GM12878 (cell line): ENCODE results near the gene LDLRAD4. TPM values are rescaled to one million over a fixed set of nuclear protein-coding genes. Genes with fewer than 3 reads are reported as not detected.

Experiments used
- ATAC-seq: fragments of 200-7000 bp; cut with Tn5 transposase; 3 replicates; pipeline ENCODE4 v1.9.1; 2020; ENCODE audit warnings: mild to moderate bottlenecking, moderate library complexity
- BruUV-seq: library from RNA; stranded (reverse); fragments of 400-500 nt; replicated peaks from 2 replicates; lab custom pipeline; 2021; lab: Mats Ljungman, UMichigan
- CTCF ChIA-PET: fragments of 300-600 bp; sonication (Branson Sonifier 250); formaldehyde crosslinking; extraction: SDS; loops from one replicate; lab custom pipeline; 2021; ENCODE audit warnings: inconsistent platforms; lab: Yijun Ruan, JAX
- POLR2A ChIA-PET: fragments of 350-600 bp; formaldehyde crosslinking; extraction: SDS; loops from one replicate; lab custom pipeline; 2021; ENCODE audit warnings: inconsistent platforms; lab: Charles Lee
- RAD21 ChIA-PET: fragments of 300-600 bp; sonication (Branson Sonifier 250); formaldehyde crosslinking; loops from one replicate; lab custom pipeline; 2023; ENCODE audit warnings: antibody characterized with exemption; ENCODE audit not compliant: unreplicated experiment; lab: Charles Lee
- SMC1A ChIA-PET: fragments of 300-600 bp; sonication (Branson Sonifier 250); formaldehyde crosslinking; loops from one replicate; lab custom pipeline; 2023; ENCODE audit not compliant: unreplicated experiment, uncharacterized antibody; lab: Charles Lee
- DNase-seq: peaks from one replicate; pipeline ENCODE4 v3.0.0-alpha.2; 2011; ENCODE audit warnings: low read depth, low spot score
- FAIRE-seq: peaks from 3 replicates; lab custom pipeline; 2011; peaks lifted over from hg19 to GRCh38; lab: Jason Lieb, UNC
- H2AFZ ChIP-seq: 2 replicates; pipeline ENCODE4 v1.6.0; 2011; ENCODE audit warnings: low read depth, low read length, control low read depth; ENCODE audit not compliant: control insufficient read depth
- H3K27ac ChIP-seq: 2 replicates; pipeline ENCODE4 v1.5.1; 2011; ENCODE audit warnings: control low read depth; ENCODE audit not compliant: control insufficient read depth, insufficient read depth
- H3K27me3 ChIP-seq, 2 experiments: replicated peaks in 1 of 2; 2 replicates each; pipeline versions ENCODE4 v1.6.0 to v1.6.1; 2011; ENCODE audit warnings: low read length in 1 of 2; ENCODE audit not compliant: control insufficient read depth in 2 of 2, insufficient read depth in 2 of 2
- H3K36me3 ChIP-seq, 2 experiments: 2 replicates each; pipeline ENCODE4 v1.5.1; 2011; ENCODE audit warnings: low read length in 1 of 2; ENCODE audit not compliant: control insufficient read depth in 2 of 2, insufficient read depth in 2 of 2
- H3K4me1 ChIP-seq: 2 replicates; pipeline ENCODE4 v1.6.1; 2011; ENCODE audit warnings: mild to moderate bottlenecking, low read length, moderate library complexity, mixed read lengths; ENCODE audit not compliant: control insufficient read depth, insufficient read depth
- H3K4me2 ChIP-seq: 2 replicates; pipeline ENCODE4 v1.6.0; 2011; ENCODE audit warnings: control low read depth; ENCODE audit not compliant: control insufficient read depth, insufficient read depth
- H3K4me3 ChIP-seq: fragments of 200-600 bp; sonication (generic); 2 replicates; pipeline ENCODE4 v1.5.1; 2016
- H3K79me2 ChIP-seq: 2 replicates; pipeline ENCODE4 v1.6.0; 2011; ENCODE audit warnings: low read length; ENCODE audit not compliant: control insufficient read depth, insufficient read depth
- H3K9ac ChIP-seq: 2 replicates; pipeline ENCODE4 v1.8.0; 2011; ENCODE audit warnings: low read length, control low read depth, mixed read lengths; ENCODE audit not compliant: control insufficient read depth, insufficient read depth
- H3K9me3 ChIP-seq: replicated peaks from 3 replicates; pipeline ENCODE4 v1.5.1; 2011; ENCODE audit warnings: mild to moderate bottlenecking, low read length; ENCODE audit not compliant: control insufficient read depth, insufficient read depth
- H4K20me1 ChIP-seq: 2 replicates; pipeline ENCODE4 v1.6.0; 2011; ENCODE audit not compliant: control insufficient read depth, insufficient read depth
- ASH2L ChIP-seq: fragments of 300-600, 200-600 bp; sonication (generic); IDR thresholded peaks from 2 replicates; pipeline ENCODE4 v1.6.1; 2017; ENCODE audit warnings: low read depth, mild to moderate bottlenecking, borderline replicate concordance
- BHLHE40 ChIP-seq, 2 experiments: fragments of 450-650 bp in 1 of 2; IDR thresholded peaks; 2 replicates each; pipeline ENCODE4 v1.6.1; 2011 to 2017; ENCODE audit warnings: low read depth in 2 of 2, borderline replicate concordance in 1 of 2, improper control_type of control experiment in 1 of 2, low read length in 1 of 2, mild to moderate bottlenecking in 1 of 2
- CBFB ChIP-seq: IDR thresholded peaks from 2 replicates; pipeline ENCODE4 v1.6.1; 2016; ENCODE audit warnings: antibody characterized with exemption, low read depth
- EP300 ChIP-seq, 2 experiments: fragments of 150-350 bp in 1 of 2; IDR thresholded peaks; 2 replicates each; pipeline ENCODE4 v1.6.1; 2011 to 2012; ENCODE audit warnings: low read depth in 2 of 2, low read length in 2 of 2, borderline replicate concordance in 1 of 2, improper control_type of control experiment in 1 of 2, inconsistent platforms in 1 of 2; ENCODE audit not compliant: control insufficient read depth in 1 of 2
- MEF2B ChIP-seq: fragments of 450-650 bp; IDR thresholded peaks from 2 replicates; pipeline ENCODE4 v1.6.1; 2018; ENCODE audit warnings: mild to moderate bottlenecking, moderate library complexity; ENCODE audit not compliant: partially characterized antibody, poor library complexity, severe bottlenecking
- MXI1 ChIP-seq: fragments of 150-350 bp; IDR thresholded peaks from 2 replicates; pipeline ENCODE4 v1.6.1; 2011; ENCODE audit warnings: low read depth, mild to moderate bottlenecking, inconsistent platforms, low read length, improper control_type of control experiment
- SMARCA5 ChIP-seq: fragments of 450-650 bp; IDR thresholded peaks from 2 replicates; pipeline ENCODE4 v1.6.1; 2017; ENCODE audit warnings: mild to moderate bottlenecking
- TCF3 ChIP-seq: IDR thresholded peaks from 2 replicates; pipeline ENCODE4 v1.6.1; 2012; ENCODE audit warnings: low read depth, mild to moderate bottlenecking, low read length, borderline replicate concordance; ENCODE audit not compliant: insufficient read depth
- ZNF384 ChIP-seq: IDR thresholded peaks from 2 replicates; pipeline ENCODE4 v1.6.1; 2012; ENCODE audit warnings: low read depth, mild to moderate bottlenecking, low read length, improper control_type of control experiment, borderline replicate concordance
- WGBS: methylation state at CpG from one replicate; pipeline ENCODE4 v1.1.6; 2016; ENCODE audit warnings: low lambda C conversion rate; ENCODE audit not compliant: insufficient replicate concordance, insufficient coverage; ENCODE audit errors: missing lambda C conversion rate; 5-methylcytosine and 5-hydroxymethylcytosine counted together
- in situ Hi-C: fragments of 300-500 bp; cut with MboI; formaldehyde crosslinking; loops from 9 replicates; pipeline ENCODE4 v1.14.3; 2018; ENCODE audit warnings: mixed read lengths
- intact Hi-C: fragments of 100-400 bp; cut with micrococcal nuclease; formaldehyde crosslinking; loops from one replicate; pipeline ENCODE4 v1.14.2; 2022; ENCODE audit not compliant: unreplicated experiment
- polyA plus RNA-seq, 11 experiments: library from polyadenylated mRNA; depleted of rRNA in 4 of 11; unstranded in 6 of 11; stranded (reverse) in 5 of 11; fragments of >200 nt; fragmentation: Nextera tagmentation in 4 of 11; fragmentation: Illumina TruSeq in 1 of 11; extraction: Ambion mirVana in 4 of 11; extraction: Trizol in 1 of 11; gene quantifications; 1 replicate in 1 of 11; 2 replicates in 10 of 11; pipeline versions ENCODE4 v1.2.1 to v1.2.3, GENCODE V29; 2011 to 2016; ENCODE audit warnings: inconsistent platforms in 2 of 11, missing spikeins in 2 of 11, low read depth in 1 of 11
- total RNA-seq, 4 experiments: library from RNA; depleted of rRNA in 3 of 4; stranded (reverse); fragments of >200 nt in 3 of 4; fragmentation: Illumina TruSeq in 1 of 4; extraction: Trizol in 1 of 4; gene quantifications; 2 replicates each; pipeline versions ENCODE4 v1.2.1 to v1.2.3, GENCODE V29; 2013 to 2021
- TF ChIP-seq, protein P1 (sequence below): fragments of 450-650 bp; IDR thresholded peaks from 2 replicates; pipeline ENCODE4 v1.6.1; 2016; ENCODE audit warnings: mild to moderate bottlenecking
- TF ChIP-seq, protein P2 (sequence below): fragments of 450-650 bp; IDR thresholded peaks from 2 replicates; pipeline ENCODE4 v1.6.1; 2017; ENCODE audit warnings: mild to moderate bottlenecking
- TF ChIP-seq, protein P3 (sequence below): fragments of 450-650 bp; IDR thresholded peaks from 2 replicates; pipeline ENCODE4 v1.6.1; 2017; ENCODE audit warnings: borderline replicate concordance

LDLRAD4 gene
- total and polyA plus RNA-seq, 10 of the 15 experiments (the other 5 are each of a cell fraction or from before 2014, with no cell fraction given) = 2.7 to 16.8 (median 11.2) TPM

DNA sequence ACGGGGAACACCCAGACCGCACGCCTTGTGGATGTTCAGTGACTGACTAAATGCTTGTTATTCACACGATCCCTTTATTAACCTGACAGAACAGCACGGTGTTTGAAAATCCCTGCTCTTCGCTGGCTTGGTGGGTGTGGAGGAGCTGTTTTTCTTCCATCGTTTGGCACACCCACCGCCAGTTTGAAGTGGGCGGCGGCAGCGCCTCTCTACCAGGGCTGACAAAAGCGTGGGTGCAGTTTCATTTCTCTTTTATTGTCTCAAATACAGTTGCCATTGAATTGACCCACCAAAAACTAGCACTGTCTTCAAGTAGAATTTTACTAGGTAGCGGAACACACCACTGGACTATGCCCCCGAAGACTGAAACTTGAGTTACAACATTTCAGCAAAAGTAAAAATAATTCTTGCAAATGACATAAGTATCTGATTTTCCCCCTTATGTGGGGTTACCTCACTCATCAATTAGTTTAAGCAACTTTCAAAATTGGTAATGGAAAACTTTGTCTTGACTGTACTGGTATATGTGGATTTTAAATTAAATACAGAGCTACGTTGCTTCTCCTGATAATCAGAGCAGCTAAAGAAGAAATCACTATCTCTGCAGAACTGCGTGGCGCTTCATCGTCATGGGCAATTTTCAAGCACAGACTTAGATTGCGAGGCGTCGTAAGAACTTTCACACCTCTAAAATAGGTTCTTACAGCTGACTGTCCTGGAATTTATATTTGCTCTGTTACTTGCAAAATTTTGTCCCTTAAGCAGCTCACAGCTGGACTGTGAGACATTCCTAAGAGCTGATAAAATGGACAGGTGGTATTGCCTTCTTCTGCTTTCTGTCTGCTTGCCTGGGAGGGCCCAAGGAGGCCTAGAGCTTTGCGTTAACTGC, 60.9 kb downstream of the LDLRAD4 start (continued):
- TF ChIP-seq EP300 (IDR thresholded peaks at IDR 0.05; ENCODE audit: borderline replicate concordance in 1 of 2, control insufficient read depth in 1 of 2, low read depth in 2 of 2, low read length in 2 of 2) (peak; percentile 26 to 38; a peak in 2 of 4 replicates), MEF2B (peak; percentile 43)

DNA sequence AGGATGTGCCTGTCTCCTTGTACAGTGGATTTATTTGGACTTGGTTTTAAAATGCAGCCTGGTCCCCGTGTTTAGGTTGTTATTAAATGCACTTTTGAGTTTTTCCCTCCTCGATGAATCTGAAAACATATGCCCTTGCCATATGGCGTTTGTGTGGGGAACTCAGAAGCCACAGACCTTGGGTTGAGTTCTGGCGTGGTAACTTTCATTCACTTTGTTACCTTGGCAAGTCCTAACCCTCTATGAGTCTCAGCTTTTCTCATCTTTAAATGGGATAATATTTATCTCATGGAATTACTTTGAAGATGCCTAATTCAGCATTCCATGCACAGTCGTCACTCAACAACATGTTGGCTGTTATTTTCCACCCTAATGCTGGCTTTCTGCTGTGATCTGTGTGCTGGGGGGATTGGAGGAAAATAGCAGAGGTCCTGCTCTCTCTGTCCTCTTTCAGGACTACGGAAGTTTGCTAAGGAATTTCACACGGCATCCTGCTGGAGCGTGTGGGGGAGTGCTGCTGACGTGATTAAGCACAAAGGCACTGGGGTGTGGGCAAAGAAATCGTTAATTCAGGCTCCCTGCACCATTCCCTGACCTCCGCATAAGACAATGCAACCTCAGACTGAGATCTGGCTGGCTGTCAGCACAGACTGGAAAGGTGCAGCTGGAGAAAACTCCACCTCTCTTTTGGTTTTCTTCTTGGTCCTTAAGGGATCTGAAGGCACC, 61.7 kb downstream of the LDLRAD4 start:
- ATAC-seq (no peak), DNase-seq (no peak), FAIRE-seq (no peak)
- intact Hi-C loops (no loop called here), in situ Hi-C loops (no loop called here)
- ChIA-PET POLR2A (interaction anchor here (2.0 kb wide), 1 partner anchor 8 kb away, joined by 8 read pairs; no protein-coding TSS in a partner anchor), SMC1A (interaction anchor here (0.7 to 2.1 kb wide), 11 partner anchors 9 to 436 kb away, joined by 3 to 10 read pairs (median 4); no protein-coding TSS in a partner anchor), RAD21 (interaction anchor here (0.6 to 1.4 kb wide), 2 partner anchors 61 to 333 kb away, joined by 3 to 4 read pairs; no protein-coding TSS in a partner anchor), CTCF (interaction anchor here (1.0 to 2.1 kb wide), 4 partner anchors 8 to 64 kb away, joined by 3 to 9 read pairs (median 4); no protein-coding TSS in a partner anchor)
- no peaks in the 10 kb centered on the region for H3K79me2 ChIP-seq
- no peaks in the 10 kb centered on the region for H3K9me3 ChIP-seq
- BruUV-seq = no TSS peak
- no peak overlapping the region for H3K9ac ChIP-seq
- peaks cover 3% of the 10 kb centered on the region; the same call in 1 of the 2 replicates for H3K4me1 ChIP-seq
- no peaks in the 10 kb centered on the region; a peak in 1 of 4 replicates for H3K27me3 ChIP-seq
- no peak overlapping the region for H2AFZ ChIP-seq
- TF ChIP-seq SMARCA5 = no peak
- no peak for TF ChIP-seq CBFB
- TF ChIP-seq, protein P1, sequence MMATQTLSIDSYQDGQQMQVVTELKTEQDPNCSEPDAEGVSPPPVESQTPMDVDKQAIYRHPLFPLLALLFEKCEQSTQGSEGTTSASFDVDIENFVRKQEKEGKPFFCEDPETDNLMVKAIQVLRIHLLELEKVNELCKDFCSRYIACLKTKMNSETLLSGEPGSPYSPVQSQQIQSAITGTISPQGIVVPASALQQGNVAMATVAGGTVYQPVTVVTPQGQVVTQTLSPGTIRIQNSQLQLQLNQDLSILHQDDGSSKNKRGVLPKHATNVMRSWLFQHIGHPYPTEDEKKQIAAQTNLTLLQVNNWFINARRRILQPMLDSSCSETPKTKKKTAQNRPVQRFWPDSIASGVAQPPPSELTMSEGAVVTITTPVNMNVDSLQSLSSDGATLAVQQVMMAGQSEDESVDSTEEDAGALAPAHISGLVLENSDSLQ = no peak
- TF ChIP-seq TCF3 = no peak
- no peak for TF ChIP-seq ZNF384
- TF ChIP-seq BHLHE40 (IDR thresholded peaks at IDR 0.05; ENCODE audit: borderline replicate concordance in 1 of 2, low read depth in 2 of 2, low read length in 1 of 2) = no peak
- TF ChIP-seq, protein P2, sequence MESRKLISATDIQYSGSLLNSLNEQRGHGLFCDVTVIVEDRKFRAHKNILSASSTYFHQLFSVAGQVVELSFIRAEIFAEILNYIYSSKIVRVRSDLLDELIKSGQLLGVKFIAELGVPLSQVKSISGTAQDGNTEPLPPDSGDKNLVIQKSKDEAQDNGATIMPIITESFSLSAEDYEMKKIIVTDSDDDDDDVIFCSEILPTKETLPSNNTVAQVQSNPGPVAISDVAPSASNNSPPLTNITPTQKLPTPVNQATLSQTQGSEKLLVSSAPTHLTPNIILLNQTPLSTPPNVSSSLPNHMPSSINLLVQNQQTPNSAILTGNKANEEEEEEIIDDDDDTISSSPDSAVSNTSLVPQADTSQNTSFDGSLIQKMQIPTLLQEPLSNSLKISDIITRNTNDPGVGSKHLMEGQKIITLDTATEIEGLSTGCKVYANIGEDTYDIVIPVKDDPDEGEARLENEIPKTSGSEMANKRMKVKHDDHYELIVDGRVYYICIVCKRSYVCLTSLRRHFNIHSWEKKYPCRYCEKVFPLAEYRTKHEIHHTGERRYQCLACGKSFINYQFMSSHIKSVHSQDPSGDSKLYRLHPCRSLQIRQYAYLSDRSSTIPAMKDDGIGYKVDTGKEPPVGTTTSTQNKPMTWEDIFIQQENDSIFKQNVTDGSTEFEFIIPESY = no peak
- no peak for TF ChIP-seq ASH2L
- TF ChIP-seq, protein P3, sequence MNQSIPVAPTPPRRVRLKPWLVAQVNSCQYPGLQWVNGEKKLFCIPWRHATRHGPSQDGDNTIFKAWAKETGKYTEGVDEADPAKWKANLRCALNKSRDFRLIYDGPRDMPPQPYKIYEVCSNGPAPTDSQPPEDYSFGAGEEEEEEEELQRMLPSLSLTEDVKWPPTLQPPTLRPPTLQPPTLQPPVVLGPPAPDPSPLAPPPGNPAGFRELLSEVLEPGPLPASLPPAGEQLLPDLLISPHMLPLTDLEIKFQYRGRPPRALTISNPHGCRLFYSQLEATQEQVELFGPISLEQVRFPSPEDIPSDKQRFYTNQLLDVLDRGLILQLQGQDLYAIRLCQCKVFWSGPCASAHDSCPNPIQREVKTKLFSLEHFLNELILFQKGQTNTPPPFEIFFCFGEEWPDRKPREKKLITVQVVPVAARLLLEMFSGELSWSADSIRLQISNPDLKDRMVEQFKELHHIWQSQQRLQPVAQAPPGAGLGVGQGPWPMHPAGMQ = no peak
- no peak for TF ChIP-seq MXI1
- no peaks in the 10 kb centered on the region for H4K20me1 ChIP-seq
- no peak overlapping the region for H3K4me3 ChIP-seq
- 63% methylated on average over 11 of the region's 11 CpGs for WGBS
- H3K4me2 ChIP-seq = no peak overlapping the region
- no peak overlapping the region for H3K27ac ChIP-seq
- H3K36me3 ChIP-seq = no peaks in the 10 kb centered on the region
